CD14-positive monocyte (primary cell): ENCODE measurements around the gene INPP5A. TPM values are rescaled to one million over a fixed set of nuclear protein-coding genes. Genes with fewer than 3 reads are reported as not detected.

Source experiments
- DNase-seq, 3 donors: peaks; one replicate each; pipeline ENCODE4 v3.0.0-alpha.2; 2011 to 2022
- H2AFZ ChIP-seq: 2 replicates; pipeline ENCODE4 v1.6.0; 2012; ENCODE audit warnings: mild to moderate bottlenecking, low read depth, low read length, inconsistent platforms; ENCODE audit not compliant: insufficient read depth, poor library complexity, severe bottlenecking
- H3K27ac ChIP-seq, 2 donors: 1 replicate in 1 of 2; 2 replicates in 1 of 2; pipeline ENCODE4 v1.5.1; 2012 to 2013; ENCODE audit warnings: low read length in 2 of 2, control low read depth in 1 of 2, inconsistent platforms in 1 of 2, low read depth in 1 of 2, mild to moderate bottlenecking in 1 of 2
- H3K27me3 ChIP-seq, 2 donors: one replicate each; pipeline versions ENCODE4 v1.6.0 to v1.6.1; 2011 to 2013; ENCODE audit warnings: low read length in 2 of 2; ENCODE audit not compliant: control insufficient read depth in 2 of 2, insufficient read depth in 2 of 2
- H3K36me3 ChIP-seq, 2 donors: replicated peaks in 1 of 2; 1 replicate in 1 of 2; 2 replicates in 1 of 2; pipeline versions ENCODE4 v1.5.1 to v1.6.1; 2012 to 2013; ENCODE audit warnings: low read length in 2 of 2, control low read depth in 1 of 2, inconsistent platforms in 1 of 2, mild to moderate bottlenecking in 1 of 2; ENCODE audit not compliant: insufficient read depth in 2 of 2, control insufficient read depth in 1 of 2
- H3K4me1 ChIP-seq, 2 donors: 1 replicate in 1 of 2; 2 replicates in 1 of 2; pipeline versions ENCODE4 v1.5.1 to v1.6.1; 2012 to 2013; ENCODE audit warnings: low read length in 2 of 2, control low read depth in 1 of 2, inconsistent platforms in 1 of 2, mild to moderate bottlenecking in 1 of 2, moderate library complexity in 1 of 2; ENCODE audit not compliant: insufficient read depth in 2 of 2, control insufficient read depth in 1 of 2
- H3K4me2 ChIP-seq: replicated peaks from 2 replicates; pipeline ENCODE3; 2012; ENCODE audit warnings: low read length, moderate library complexity, mild to moderate bottlenecking; ENCODE audit not compliant: poor library complexity, severe bottlenecking; ENCODE audit errors: extremely low read depth
- H3K4me3 ChIP-seq, 3 experiments: fragments of 200-600 bp in 1 of 3; sonication (generic) in 1 of 3; replicated peaks in 1 of 3; 1 replicate in 2 of 3; 2 replicates in 1 of 3; pipeline ENCODE4 v1.5.1; 2011 to 2013; ENCODE audit warnings: low read length in 3 of 3, mild to moderate bottlenecking in 3 of 3, control low read depth in 2 of 3, low read depth in 2 of 3, inconsistent platforms in 1 of 3, moderate library complexity in 1 of 3
- H3K79me2 ChIP-seq: 2 replicates; pipeline ENCODE4 v1.6.0; 2012; ENCODE audit warnings: mild to moderate bottlenecking, control low read depth, inconsistent platforms, low read length, moderate library complexity; ENCODE audit not compliant: insufficient read depth
- H3K9ac ChIP-seq: 2 replicates; pipeline ENCODE4 v1.6.0; 2017; ENCODE audit warnings: low read length, mild to moderate bottlenecking; ENCODE audit not compliant: insufficient read depth, poor library complexity, severe bottlenecking
- H3K9me3 ChIP-seq, 2 donors: replicated peaks in 1 of 2; 1 replicate in 1 of 2; 2 replicates in 1 of 2; pipeline versions ENCODE4 v1.5.1 to v1.6.1; 2012 to 2013; ENCODE audit warnings: low read length in 2 of 2, control low read depth in 1 of 2; ENCODE audit not compliant: control insufficient read depth in 1 of 2, insufficient read depth in 1 of 2
- H4K20me1 ChIP-seq: 2 replicates; pipeline ENCODE4 v1.6.0; 2012; ENCODE audit warnings: mild to moderate bottlenecking, low read length, control low read depth, moderate library complexity; ENCODE audit not compliant: insufficient read depth
- H3K27ac Mint-ChIP-seq, 7 donors: one replicate each; pipeline ENCODE4 v1.8.0; 2020; ENCODE audit warnings: mild to moderate bottlenecking in 7 of 7, mixed read lengths in 7 of 7, moderate library complexity in 6 of 7, inconsistent platforms in 2 of 7
- H3K27me3 Mint-ChIP-seq, 3 donors: one replicate each; pipeline ENCODE4 v1.8.0; 2021 to 2022; ENCODE audit warnings: low read depth in 3 of 3, mild to moderate bottlenecking in 3 of 3, mixed read lengths in 3 of 3, moderate library complexity in 3 of 3, inconsistent platforms in 1 of 3
- H3K36me3 Mint-ChIP-seq, 2 donors: one replicate each; pipeline ENCODE4 v1.8.0; 2020; ENCODE audit warnings: mixed read lengths in 2 of 2, inconsistent platforms in 1 of 2, mild to moderate bottlenecking in 1 of 2
- H3K4me1 Mint-ChIP-seq: one replicate; pipeline ENCODE4 v1.8.0; 2020; ENCODE audit warnings: mild to moderate bottlenecking, mixed read lengths
- H3K4me3 Mint-ChIP-seq, 2 donors: one replicate each; pipeline ENCODE4 v1.8.0; 2020; ENCODE audit warnings: mild to moderate bottlenecking in 2 of 2, mixed read lengths in 2 of 2, moderate library complexity in 1 of 2
- H3K9me3 Mint-ChIP-seq, 7 donors: one replicate each; pipeline ENCODE4 v1.8.0; 2020 to 2022; ENCODE audit warnings: mixed read lengths in 7 of 7, mild to moderate bottlenecking in 6 of 7, moderate library complexity in 6 of 7, inconsistent platforms in 2 of 7
- WGBS: methylation state at CpG from one replicate; pipeline ENCODE4 v1.1.5; 2013; ENCODE audit warnings: missing lambda C conversion rate; ENCODE audit not compliant: insufficient coverage; 5-methylcytosine and 5-hydroxymethylcytosine counted together
- intact Hi-C, 2 donors: fragments of 100-400 bp; cut with micrococcal nuclease; formaldehyde crosslinking; loops; one replicate each; pipeline versions ENCODE4 v1.15.0 to v1.15.1; 2023
- polyA plus RNA-seq, 3 donors: library from polyadenylated mRNA; depleted of rRNA in 1 of 3; unstranded in 2 of 3; stranded (reverse) in 1 of 3; fragments of 300-500 nt in 2 of 3; fragments of >200 nt in 1 of 3; fragmentation: Illumina TruSeq in 2 of 3; gene quantifications; 1 replicate in 2 of 3; 2 replicates in 1 of 3; pipeline ENCODE4 v1.2.3, GENCODE V29; 2012 to 2021
- TF ChIP-seq, protein P1 (sequence below): fragments of 200-600 bp; IDR thresholded peaks from one replicate; pipeline ENCODE4 v1.8.0; 2022; ENCODE audit warnings: antibody characterized with exemption, mild to moderate bottlenecking

The INPP5A gene
- polyA plus RNA-seq, 3 donors: 0.87 to 17.2 (median 2.9) TPM

GRCh38 chr10:132806561-132807003, 269.0 kb downstream of the INPP5A start:
- Mint-ChIP-seq H3K4me1 (no peaks in the 10 kb centered on the region), H3K27ac (no peak overlapping the region), H3K27me3 (peaks cover 1 to 14% (median 2%) of the 10 kb centered on the region in 3 donors), H3K9me3 (peaks cover 0 to 6% (median 4%) of the 10 kb centered on the region in 7 donors), H3K4me3 (no peak overlapping the region), H3K36me3 (no peaks in the 10 kb centered on the region)
- no peak overlapping the region for H3K4me3 ChIP-seq
- peaks cover 0 to 3% of the 10 kb centered on the region in 2 donors for H3K9me3 ChIP-seq
- intact Hi-C loops: no loop called here
- 90% methylated on average over 24 of the region's 25 CpGs for WGBS
- H3K4me1 ChIP-seq: no peaks in the 10 kb centered on the region
- no peak overlapping the region for H3K27ac ChIP-seq
- H3K36me3 ChIP-seq: no peaks in the 10 kb centered on the region
- H4K20me1 ChIP-seq: no peaks in the 10 kb centered on the region
- no peaks in the 10 kb centered on the region for H3K79me2 ChIP-seq
- no peak overlapping the region for H3K4me2 ChIP-seq
- no peak overlapping the region for H3K9ac ChIP-seq
- no peak overlapping the region for H2AFZ ChIP-seq
- DNase-seq: no peak
- H3K27me3 ChIP-seq: no peaks in the 10 kb centered on the region
- TF ChIP-seq, protein P1, sequence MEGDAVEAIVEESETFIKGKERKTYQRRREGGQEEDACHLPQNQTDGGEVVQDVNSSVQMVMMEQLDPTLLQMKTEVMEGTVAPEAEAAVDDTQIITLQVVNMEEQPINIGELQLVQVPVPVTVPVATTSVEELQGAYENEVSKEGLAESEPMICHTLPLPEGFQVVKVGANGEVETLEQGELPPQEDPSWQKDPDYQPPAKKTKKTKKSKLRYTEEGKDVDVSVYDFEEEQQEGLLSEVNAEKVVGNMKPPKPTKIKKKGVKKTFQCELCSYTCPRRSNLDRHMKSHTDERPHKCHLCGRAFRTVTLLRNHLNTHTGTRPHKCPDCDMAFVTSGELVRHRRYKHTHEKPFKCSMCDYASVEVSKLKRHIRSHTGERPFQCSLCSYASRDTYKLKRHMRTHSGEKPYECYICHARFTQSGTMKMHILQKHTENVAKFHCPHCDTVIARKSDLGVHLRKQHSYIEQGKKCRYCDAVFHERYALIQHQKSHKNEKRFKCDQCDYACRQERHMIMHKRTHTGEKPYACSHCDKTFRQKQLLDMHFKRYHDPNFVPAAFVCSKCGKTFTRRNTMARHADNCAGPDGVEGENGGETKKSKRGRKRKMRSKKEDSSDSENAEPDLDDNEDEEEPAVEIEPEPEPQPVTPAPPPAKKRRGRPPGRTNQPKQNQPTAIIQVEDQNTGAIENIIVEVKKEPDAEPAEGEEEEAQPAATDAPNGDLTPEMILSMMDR: no peak

GRCh38 chr10:132807621-132808049, 270.0 kb downstream of the INPP5A start:
- peak in 1 of 3 donors; percentile 1 for DNase-seq
- intact Hi-C loops: no loop called here
- H3K4me1 ChIP-seq: no peaks in the 10 kb centered on the region
- H3K4me3 ChIP-seq: no peak overlapping the region
- no peak overlapping the region for H3K4me2 ChIP-seq
- TF ChIP-seq, protein P1: no peak
- H3K9me3 ChIP-seq: no peaks in the 10 kb centered on the region
- H3K36me3 ChIP-seq: no peaks in the 10 kb centered on the region
- no peaks in the 10 kb centered on the region for H4K20me1 ChIP-seq
- H3K27ac Mint-ChIP-seq: no peak overlapping the region
- H3K36me3 Mint-ChIP-seq: no peaks in the 10 kb centered on the region
- H3K9ac ChIP-seq: no peak overlapping the region
- no peaks in the 10 kb centered on the region for H3K4me1 Mint-ChIP-seq
- no peak overlapping the region for H2AFZ ChIP-seq
- H3K79me2 ChIP-seq: no peaks in the 10 kb centered on the region
- whole genome bisulfite sequencing: 94% methylated on average over 22 of the region's 27 CpGs
- H3K9me3 Mint-ChIP-seq: peaks cover 0 to 1% (median 0%) of the 10 kb centered on the region in 7 donors
- H3K27me3 ChIP-seq: no peaks in the 10 kb centered on the region
- no peak overlapping the region for H3K4me3 Mint-ChIP-seq
- no peak overlapping the region for H3K27ac ChIP-seq
- peaks cover 0 to 12% (median 1%) of the 10 kb centered on the region in 3 donors for H3K27me3 Mint-ChIP-seq
